NCI-H2196 treated with DMSO at 0.1 percent for 48 hours (cell line): Measurements from ENCODE around the gene EML6.

Source experiments
- DNase-seq: peaks from one replicate; lab custom pipeline; 2025; ENCODE audit not compliant: unreplicated experiment; lab: John Stamatoyannopoulos, UW

EML6 gene

DNA sequence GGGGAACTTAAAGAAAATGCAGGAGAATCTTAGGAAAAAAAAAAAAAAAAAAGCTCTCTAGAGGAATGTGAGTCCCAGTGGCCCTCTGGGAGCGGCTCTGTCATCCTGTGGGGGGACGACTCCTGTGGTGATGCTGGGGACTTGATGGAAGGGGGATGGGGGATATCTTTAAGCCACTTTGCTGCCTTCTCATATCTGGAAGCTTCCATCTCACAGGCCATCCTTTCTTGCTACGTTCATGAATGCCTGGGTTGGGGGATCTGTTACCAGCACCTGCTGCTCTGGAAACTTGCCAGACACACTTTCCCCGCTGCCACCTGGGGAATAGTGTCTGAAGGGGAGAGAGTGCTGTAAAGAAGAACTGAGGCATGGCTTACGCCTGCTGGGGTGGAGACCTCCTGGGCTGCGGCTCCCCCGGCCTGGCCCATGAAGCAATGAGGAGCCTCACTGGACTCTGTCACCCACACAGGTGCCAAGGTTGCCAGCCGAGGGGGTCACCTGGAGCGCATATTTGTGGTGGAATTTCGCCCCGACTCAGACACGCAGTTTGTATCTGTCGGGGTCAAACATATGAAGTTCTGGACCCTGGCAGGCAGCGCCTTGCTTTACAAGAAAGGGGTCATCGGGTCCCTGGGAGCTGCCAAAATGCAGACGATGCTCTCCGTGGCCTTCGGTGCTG, 234.0 kb downstream of the EML6 start:
- no peak for DNase-seq

DNA sequence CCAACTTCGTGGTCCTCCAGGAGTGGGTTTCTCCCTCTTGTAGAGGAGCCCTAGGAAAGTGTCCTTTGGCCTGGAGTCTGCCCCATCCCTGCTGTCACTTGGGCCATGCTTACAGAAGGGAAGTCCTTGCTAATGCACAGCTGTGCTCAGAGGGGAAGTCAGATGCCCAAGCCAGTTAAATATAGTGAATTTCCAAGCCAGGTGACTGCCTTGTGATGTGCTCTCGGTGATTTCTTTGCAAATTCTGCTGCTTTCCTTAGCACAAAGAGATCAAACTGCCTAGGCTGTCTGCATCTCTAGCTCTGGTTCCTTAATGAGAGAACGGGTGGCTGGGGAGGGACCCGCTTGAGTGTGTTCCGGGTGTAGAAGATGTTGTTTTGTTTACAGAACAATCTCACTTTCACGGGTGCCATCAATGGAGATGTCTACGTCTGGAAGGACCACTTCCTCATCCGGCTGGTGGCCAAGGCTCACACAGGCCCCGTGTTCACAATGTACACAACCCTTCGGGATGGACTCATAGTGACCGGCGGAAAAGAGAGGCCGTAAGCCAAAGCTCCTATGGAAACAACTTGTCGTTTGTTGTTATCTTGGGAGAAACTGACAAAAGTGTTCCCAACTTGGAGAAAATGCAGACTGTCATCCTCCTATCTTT, 235.4 kb downstream of the EML6 start:
- DNase-seq, result no peak

DNA sequence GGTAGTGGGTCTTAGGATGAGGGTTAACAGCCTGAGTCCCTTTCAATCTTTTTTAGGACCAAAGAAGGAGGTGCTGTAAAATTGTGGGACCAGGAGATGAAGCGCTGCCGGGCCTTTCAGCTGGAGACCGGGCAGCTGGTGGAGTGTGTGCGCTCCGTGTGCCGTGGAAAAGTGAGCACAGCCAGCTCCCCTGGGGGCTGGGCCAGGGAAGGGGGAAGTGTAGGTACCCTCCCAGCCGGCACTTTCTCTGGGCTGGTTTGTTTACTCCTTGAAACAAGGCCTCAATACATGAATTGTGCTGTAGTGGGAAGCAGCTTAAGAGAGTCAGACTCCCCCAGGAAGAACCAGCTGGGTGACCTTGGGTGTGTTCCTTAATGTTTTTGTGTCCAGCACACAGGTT, 236.7 kb downstream of the EML6 start:
- DNase-seq, result no peak

DNA sequence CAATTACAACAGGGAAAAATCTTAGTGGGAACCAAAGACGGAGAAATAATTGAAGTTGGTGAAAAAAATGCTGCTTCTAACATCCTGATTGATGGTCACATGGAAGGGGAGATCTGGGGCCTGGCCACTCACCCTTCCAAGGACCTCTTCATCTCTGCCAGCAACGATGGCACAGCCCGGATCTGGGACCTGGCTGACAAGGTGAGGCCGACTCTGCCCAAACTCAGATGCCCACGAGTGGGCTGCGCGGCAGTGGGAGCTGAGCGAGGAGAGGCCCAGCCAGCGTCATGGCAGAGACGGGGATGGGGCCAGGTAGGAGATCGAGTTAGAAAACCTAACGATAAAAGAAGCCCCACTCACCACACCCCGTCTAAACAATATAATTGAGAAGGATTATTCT, 239.0 kb downstream of the EML6 start:
- DNase-seq, result no peak

DNA sequence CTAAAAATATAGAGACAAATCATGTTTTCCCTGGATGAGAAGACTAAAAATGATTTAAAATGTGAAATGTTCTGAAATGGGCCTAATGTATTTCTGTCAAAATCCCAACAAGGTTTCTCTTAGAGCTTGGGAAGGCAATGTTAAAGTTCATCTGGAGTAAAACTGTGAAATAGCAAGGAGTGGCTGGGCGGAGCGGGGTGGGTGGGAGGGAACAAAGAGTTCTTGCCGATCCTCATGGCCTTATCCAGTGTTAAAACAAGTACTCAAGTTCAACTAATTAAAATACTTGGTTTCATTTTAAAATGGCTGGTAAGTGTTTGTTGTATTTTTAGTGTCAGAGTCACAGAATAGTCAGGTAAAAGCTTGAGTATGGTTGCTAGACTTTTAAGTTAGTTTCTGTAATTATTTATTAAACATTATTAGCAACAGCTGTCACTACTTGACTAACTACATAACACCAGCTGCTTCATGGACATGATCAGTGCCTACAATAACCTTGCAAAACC, 239.5 kb downstream of the EML6 start:
- no peak for DNase-seq

DNA sequence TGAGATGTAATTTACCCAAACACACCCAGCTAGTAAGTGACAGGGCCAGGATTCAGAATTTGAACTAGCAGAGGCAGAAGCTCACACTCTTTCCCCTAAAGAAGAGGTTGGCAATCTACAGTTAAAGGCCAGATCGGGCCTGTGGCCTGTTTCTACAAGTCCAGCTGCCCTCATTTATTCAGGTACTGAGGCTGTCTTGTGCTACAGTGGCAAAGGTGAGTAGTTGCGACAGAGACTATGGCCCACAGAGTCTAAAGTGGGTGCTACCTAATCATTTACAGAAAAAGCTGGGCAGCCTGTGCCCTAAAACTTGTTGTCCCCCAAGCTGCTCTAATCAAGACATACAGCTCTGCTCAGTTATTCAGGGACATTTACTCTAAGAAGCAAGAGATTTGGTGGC, 240.0 kb downstream of the EML6 start:
- no peak for DNase-seq

DNA sequence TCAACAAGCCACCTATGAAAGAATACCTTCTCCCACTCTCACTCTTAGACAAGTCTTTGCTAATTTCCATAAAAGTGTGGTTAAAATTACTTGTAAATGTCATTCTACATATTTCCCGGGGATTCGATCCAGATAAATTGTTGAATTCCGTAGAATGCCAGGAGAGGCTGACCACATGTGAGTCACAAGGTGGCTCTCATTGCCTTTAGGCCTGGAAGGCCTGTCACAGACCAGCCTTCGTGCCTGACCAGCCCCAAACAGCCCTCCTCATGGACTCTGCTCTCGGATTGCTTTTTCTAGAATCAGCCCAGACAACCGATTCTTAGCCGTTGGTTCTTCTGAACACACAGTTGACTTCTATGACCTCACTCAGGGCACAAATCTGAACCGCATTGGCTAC, 240.8 kb downstream of the EML6 start:
- no peak for DNase-seq

DNA sequence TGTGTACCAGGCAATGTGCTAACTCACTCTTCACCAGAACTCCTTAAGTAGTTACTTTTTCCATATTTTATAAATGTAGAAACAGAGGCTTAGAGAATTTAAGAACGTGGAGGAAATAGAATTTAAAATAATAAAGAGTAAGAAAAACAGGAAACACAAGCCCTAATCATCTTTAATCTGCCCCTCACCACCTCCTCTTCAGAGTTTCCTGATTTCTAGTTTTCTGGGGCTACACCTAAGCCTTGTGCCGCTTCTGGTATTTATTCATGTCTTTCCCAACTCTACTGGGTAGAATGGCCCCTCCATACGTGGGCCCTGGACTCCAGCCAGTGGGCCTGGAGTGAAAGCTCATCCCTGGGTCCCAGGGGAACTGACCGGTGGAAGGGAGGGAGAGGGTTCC, 241.4 kb downstream of the EML6 start:
- DNase-seq, result no peak

DNA sequence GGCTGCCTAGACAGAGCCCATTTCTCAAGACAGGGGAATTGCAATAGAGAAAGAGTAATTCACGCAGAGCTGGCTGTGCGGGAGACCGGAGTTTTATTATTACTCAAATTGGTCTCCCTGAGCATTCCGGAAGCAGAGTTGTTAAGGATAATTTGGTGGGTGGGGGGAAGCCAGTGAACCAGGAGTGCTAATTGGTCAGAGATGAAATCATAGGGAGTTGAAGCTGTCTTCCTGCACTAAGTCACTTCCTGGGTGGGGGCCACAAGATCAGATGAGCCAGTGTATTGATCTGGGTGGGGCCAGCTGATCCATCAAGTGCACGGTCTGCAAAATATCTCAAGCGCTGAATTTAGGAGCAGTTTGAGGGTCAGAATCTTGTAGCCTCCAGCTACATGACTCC, 242.0 kb downstream of the EML6 start:
- DNase-seq, result no peak

DNA sequence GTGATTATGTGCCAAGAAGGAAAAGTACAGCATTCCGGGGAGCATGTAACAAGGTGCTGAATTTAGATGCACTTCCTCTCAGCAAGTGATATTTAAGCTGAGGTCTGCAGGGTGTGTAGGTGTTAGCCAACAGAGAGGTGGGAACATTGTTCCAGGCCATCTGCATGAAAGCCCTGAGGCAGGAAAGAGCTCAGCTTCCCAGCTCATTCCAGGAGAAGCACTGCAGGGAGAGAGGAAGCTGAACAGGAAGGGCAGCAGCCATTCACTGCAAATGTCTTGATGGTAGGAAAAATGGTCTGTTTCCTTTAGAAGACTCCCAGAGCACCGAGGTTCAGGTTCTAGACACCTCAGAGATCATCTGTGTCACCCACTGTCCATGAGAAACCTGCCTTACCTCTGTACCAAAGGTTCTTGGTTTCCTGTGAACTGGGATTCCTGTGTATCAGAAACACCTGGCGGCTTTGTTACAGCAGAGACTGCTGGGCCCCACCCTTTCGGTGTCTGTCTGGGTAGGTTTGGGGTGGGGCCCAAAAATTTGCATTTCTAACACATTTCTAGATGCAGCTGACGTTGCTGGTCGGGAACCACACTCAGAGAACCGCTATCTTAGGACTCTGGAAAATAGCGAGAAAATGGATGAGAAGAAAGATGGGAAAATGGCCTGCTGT, 242.8 kb downstream of the EML6 start:
- no peak for DNase-seq

DNA sequence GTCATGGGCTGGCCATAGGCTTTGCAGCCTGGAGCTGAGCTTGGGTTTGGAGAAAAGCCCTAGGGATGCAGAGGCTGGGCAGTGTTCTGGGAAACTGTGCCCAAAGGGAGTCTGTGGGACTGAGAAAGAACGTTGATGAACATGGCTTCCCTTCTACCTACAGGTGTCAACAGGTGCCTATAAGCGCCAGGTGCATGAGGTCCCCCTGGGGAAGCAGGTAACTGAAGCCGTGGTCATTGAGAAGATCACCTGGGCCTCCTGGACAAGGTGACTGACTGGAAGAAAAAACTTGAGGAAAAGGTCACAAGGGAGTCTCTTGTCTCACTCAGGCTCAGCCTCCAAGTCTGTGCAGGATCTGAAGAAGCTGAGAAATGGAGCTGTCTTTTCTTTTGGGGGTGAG, 243.4 kb downstream of the EML6 start:
- no peak for DNase-seq

DNA sequence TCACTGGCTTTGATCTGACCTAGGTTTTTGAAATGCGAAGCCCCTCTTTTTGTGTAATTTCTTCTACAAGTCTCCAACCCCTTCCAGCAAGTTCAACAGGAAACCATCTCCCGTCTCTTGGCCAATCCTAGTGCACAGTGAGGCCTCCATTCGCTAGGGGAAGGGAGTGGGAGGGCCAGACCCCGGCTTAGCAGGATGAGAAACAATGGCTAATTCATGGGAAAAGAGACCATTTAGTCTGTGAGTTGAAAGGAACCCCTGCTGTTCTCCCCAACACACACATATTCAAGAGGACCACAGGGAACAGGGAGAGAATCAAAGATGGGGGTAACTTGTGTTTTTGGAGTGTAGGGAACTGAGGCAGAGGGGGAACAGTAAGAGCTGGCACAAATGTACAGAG, 243.8 kb downstream of the EML6 start:
- no peak for DNase-seq

DNA sequence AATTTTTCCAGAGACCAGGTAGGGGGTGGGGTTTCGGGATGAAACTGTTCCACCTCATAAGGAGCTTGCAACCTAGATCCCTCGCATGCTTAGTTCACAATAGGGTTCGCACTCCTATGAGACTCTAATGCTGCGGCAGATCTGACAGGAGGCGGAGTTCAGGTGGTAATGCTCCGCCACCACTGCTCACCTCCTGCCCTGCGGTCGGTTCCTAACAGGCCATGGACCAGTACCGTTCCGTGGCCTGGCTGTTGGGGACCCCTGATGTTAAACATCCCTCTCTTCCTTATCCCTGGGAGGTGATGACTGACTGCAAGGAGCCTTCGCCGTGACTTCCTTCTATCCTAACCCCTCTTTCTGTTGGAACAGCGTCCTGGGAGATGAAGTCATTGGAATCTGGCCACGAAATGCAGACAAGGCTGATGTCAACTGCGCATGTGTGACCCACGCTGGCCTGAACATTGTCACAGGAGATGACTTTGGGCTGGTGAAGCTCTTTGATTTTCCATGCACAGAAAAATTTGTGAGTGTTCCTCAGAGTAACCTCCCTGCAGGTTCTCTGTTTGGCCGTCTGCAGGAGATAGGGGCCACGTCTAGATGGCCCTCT, 244.4 kb downstream of the EML6 start:
- DNase-seq, result no peak

DNA sequence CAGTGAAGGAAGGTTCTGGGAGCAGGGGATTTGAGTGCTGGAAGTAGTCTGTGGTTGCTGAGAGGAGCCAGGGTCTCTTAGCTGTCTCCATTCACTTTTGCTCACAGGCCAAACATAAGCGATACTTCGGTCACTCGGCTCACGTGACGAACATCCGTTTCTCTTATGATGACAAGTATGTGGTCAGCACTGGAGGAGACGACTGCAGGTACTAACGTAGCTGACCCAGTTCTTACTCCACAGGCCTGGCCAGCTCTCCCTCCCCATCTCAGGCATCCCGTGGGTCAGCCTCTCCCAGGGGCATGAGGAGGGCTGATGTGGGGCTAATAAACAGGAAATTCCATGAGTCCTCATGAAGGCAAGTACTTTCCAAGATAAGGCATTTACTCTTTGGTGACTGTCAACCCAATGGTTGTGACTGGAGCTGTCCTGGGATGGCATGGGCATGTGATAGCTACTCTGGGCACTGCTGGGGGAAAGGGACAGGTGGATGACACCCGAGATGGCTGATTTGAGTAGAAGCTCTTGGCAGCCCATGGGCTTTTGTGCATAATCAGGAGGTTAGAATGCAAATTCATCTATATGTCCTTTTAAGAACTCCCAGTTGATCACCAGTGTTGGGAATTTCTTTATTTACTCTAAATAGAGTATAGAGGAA, 245.2 kb downstream of the EML6 start:
- no peak for DNase-seq

DNA sequence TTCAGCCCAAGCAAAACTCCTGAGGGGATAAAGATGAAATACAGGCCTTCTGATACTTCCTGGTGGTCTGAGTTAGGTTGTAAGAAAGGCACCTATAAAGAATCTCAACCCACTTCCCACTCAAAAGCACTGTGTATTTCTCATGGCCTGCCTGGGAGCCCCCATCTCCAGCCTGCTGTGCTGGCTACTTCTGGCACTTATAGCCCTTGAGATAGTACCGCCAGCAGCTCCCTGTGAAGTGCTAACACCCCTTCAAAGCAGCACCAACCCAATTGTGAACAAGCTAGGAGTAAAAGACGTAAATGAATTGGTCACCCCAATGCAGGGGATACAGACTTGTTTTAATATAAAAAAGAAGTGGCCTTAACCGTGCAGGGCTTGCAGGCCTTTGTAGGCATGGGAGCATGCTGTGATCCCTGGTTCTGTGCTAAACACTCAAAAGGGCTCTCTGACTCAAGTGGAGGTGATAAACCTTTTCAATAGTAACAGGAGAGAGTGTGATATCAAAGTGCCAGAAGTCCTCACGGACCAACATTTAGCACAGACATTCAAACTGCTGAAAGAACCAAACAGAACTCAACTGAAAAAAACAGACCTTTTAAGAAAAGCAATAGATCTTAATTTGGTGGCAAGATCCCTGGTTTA, 246.0 kb downstream of the EML6 start:
- DNase-seq, result no peak

DNA sequence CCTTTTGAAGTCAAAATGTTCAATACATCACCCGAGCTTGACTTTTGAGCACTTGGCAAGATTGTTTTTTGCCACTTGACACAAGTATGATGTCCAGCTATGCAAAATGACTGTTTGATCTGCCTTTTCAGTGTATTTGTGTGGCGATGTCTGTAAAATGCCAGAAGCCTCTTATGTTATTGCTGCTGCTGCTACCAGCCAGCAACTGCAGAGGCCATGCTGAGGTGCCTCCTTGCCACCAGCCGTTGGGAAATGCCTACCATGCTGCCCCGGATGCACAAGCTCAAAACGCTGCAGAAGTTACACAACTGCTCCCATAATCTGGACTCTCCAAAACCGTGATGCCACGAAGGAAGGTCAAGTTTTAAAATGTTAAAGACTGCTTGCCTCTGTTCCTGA, 246.5 kb downstream of the EML6 start:
- DNase-seq, result no peak

DNA sequence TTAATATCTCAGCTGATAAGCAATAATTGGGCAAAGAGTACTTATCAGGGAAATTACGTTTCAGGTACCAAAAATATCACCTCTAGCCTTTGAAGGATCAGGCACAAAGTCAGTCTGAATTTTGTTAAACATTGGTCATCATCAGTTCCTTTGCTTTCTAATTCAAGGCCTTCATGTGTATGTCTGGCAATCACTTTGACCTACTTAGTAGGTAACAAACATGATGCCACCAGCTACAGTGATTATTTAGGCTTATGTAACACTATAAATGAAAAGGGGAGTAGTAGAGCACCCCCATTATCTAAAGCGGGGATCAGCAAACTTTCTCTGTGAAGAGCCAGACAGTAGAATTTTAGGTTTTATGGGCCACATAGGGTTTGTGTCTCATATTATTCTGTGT, 251.7 kb downstream of the EML6 start:
- no peak for DNase-seq

DNA sequence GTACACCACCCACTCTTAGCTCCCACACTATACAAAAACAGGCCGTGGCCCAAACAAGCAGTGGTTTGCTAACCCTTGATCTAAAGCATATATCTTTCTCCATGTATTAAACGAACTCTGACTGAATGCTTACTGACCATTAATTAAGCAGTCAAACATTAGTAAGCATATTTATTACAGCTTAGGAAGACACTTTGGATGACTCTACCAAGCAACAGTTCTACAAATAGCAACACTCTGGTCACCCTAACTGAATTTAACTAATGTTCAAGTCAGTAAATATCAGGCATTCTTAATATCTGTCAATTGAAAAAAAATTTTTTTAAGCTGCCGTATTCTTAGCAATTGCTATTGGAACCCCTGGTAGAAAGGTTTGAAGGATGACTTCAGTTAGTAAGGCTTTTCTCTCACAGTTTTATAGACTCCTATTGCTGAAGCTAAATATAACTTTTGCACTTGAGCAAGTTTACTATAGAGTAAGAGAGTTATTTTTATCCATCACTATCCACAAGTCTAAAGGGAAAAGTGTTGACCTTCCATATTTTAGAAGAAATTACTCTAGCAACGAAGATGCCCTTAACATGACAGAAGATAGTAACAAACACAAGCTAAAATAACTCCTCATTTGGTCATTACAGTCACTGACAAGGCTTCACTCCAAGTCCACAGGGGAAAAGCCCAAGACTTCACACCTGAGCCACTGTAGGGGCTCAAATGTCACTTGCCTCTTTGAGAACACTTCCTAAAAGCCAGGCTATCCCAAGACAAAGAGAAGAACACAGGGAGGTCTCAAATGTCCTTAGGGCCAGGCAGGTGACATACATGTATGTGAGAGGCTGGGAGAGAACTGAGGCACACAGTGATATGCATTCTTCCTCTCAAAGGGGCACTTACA, 252.4 kb downstream of the EML6 start:
- no peak for DNase-seq

DNA sequence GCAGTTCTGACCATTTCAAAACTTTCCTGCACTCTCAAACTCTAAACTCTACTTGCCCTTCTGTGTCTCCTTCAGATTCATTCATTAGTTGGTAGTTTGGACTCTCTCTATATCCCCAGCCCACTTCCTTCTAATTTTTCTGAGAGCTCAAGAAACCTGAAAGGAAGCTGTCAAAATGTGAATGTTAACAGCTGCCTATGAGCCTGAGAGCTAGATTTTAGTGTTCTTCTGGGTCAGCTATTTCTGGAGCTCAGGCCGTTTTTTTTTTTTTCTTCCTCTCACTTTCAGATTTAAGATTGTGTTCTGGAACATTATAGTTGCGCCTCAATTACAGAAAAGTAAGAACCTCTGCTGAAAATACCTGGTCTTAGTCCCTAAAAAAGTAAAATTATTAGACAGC, 253.7 kb downstream of the EML6 start:
- no peak for DNase-seq
